ENCODE data around the gene TMEM238. TPM values are rescaled to one million over a fixed set of nuclear protein-coding genes. Genes with fewer than 3 reads are reported as not detected.
A peak's percentile ranks its signal among the peaks of the same experiment; 100 is the strongest.
"Not testable (repeated sequence)": the region's sequence is repeated elsewhere in the genome, so short reads cannot be mapped to it uniquely, and the experiment has no call there.

Gene TMEM238
- polyA plus RNA-seq, 12 donors: 0.22 to 0.55 (median 0.35) TPM; not detected in 9

DNA sequence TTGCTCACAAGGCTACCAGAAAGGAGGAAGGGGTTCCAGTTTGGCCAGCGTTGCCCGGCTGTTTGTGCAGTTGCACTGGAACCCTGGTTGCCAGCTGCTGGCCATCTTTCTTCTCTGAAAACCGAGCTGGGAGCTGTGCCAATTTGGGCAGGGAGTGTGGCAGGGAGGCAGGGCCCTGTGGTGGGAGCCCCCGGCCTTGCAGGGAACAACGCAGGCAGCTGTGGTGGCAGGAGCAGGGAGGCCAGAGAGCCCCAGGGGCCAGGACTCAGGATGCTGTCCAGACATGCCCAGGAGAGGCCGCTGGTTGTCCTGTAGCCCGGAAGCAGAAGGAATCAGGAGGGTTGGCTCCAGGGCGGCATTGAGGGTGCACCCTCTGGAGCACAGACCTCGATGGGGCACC, 39.6 kb downstream of the TMEM238 start:
- DNase-seq: no peak

GRCh38 chr19:55341595-55342531, 42.2 kb downstream of the TMEM238 start:
- DNase-seq: no peak

- peak; percentile 72 for DNase-seq
These were observed 42.9 kb downstream of the TMEM238 start for GRCh38 chr19:55341171-55341588.

DNA sequence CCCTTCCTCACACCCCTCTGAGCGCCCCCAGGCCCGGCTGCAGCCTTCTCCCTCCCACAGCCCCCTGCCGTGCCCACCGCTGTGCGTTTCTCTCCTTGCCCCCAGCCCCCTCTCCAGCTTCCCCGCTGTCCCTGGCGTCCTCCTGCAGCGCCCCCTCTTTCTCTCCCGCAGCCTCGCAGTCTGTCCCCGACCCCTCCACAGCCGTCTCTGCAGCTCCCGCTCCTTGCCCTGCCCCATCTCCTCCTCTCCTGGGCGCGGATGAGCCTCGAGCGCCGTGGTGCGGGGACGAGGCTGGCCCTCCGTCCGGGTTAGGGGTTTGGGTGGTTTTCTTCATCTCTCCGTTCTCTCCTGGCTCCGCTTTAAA, 43.3 kb downstream of the TMEM238 start:
- no peak for DNase-seq

DNA sequence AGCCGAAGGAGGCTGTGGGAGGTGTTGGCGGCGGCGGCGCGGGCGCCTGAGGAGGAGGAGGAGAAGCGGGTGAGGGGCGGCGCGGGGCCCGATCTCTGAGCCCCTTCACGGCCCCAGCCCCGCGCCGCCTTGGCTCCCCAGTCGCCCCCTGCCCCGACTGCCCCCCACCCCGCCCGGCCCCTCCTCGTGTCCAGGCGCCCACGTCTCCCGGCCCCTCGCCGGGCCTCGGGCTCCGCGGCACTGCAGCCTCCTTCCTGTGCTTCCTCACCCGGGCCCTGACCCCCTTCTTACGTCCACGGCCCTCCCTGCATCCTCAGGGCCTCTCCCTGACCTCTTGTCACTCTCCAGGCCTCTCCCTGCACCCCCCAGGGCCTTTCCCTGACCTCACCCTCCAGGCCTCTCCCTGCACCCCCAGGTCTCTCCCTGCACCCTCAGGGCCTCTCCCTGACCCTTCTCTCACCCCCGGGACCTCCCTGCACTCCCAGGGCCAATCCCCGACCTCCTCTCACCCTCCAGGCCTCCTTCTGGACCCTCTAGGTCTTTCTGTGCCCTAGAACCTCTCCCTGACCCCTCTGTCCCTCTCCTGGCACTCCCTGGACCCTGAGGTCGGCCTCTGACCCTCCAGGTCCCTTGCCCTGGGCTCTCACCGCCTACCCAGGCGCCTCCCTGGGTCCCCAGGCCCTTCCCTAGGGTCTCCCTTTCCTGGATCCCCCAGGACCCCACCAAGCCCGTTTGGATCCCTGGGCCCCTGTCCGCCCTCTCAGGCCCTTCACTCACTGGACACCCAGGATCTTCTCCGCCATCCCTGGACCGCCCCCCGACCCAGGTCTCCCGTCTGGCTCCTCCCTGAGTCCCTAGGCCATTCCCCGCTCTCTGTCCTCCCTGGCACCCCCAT, 44.0 kb downstream of the TMEM238 start:
- no peak for DNase-seq

GRCh38 chr19:55339105-55339888, 44.8 kb downstream of the TMEM238 start, which contains the start of gene KMT5C:
Gene KMT5C (plus strand): TSS chr19:55339876. CDS start chr19:55341937, 2,061 bp downstream.
- peak; percentile 100 for DNase-seq

- DNase-seq: no peak
These were observed 48.0 kb downstream of the TMEM238 start for GRCh38 chr19:55336101-55336500.

GRCh38 chr19:55333870-55334269, 50.2 kb downstream of the TMEM238 start:
- no peak for DNase-seq

- not testable (repeated sequence) for DNase-seq
These were observed 54.3 kb downstream of the TMEM238 start for GRCh38 chr19:55329791-55330190.

Other genes starting within 250 kb of the TMEM238 start
- gene TNNT1, start 235.1 kb downstream of the TMEM238 start, polyA plus RNA-seq (ENCODE audit: insufficient read length in 12 of 12): 100 to 1,000 TPM in 11 of 12 donors, not detected in 1; 436 to 957 (median 725) TPM
- gene TNNI3, start 226.6 kb downstream of the TMEM238 start, polyA plus RNA-seq (ENCODE audit: insufficient read length in 12 of 12): 1 to 10 TPM in 10 of 12 donors, not detected in 2; 1.5 to 3.8 (median 2.3) TPM
- gene DNAAF3, start 217.7 kb downstream of the TMEM238 start, polyA plus RNA-seq (ENCODE audit: insufficient read length in 12 of 12): 1 to 10 TPM in 3 of 12 donors, under 1 TPM in 7, not detected in 2; 0.45 to 1.7 (median 0.66) TPM
- gene SYT5, start 204.0 kb downstream of the TMEM238 start, polyA plus RNA-seq (ENCODE audit: insufficient read length in 12 of 12): 1 to 10 TPM in 1 of 12 donors, under 1 TPM in 4, not detected in 7; 0.08 to 4.0 (median 0.29) TPM
- gene PTPRH, start 174.8 kb downstream of the TMEM238 start, polyA plus RNA-seq (ENCODE audit: insufficient read length in 12 of 12): 1 to 10 TPM in 1 of 12 donors, under 1 TPM in 9, not detected in 2; 0.05 to 4.1 (median 0.22) TPM
- gene TMEM86B, start 155.5 kb downstream of the TMEM238 start, polyA plus RNA-seq (ENCODE audit: insufficient read length in 12 of 12): 1 to 10 TPM in 11 of 12 donors, not detected in 1; 1.3 to 8.3 (median 2.6) TPM
- 10 to 100 TPM in 11 of 12 donors, not detected in 1; 21.5 to 45.8 (median 26.3) TPM for gene PPP6R1, start 125.3 kb downstream of the TMEM238 start, polyA plus RNA-seq (ENCODE audit: insufficient read length in 12 of 12)
- 10 to 100 TPM in 11 of 12 donors, not detected in 1; 13.9 to 50.2 (median 19.1) TPM for gene HSPBP1, start 104.2 kb downstream of the TMEM238 start, polyA plus RNA-seq (ENCODE audit: insufficient read length in 12 of 12)
- gene BRSK1, start 100.3 kb downstream of the TMEM238 start, polyA plus RNA-seq (ENCODE audit: insufficient read length in 12 of 12): 10 to 100 TPM in 2 of 12 donors, 1 to 10 TPM in 9, not detected in 1; 5.9 to 24.6 (median 6.9) TPM
- gene TMEM150B, start 59.0 kb downstream of the TMEM238 start, polyA plus RNA-seq (ENCODE audit: insufficient read length in 12 of 12): 1 to 10 TPM in 2 of 12 donors, under 1 TPM in 8, not detected in 2; 0.40 to 1.1 (median 0.71) TPM
- 10 to 100 TPM in 11 of 12 donors, not detected in 1; 11.9 to 59.4 (median 19.7) TPM for gene KMT5C, start 44.4 kb downstream of the TMEM238 start, polyA plus RNA-seq (ENCODE audit: insufficient read length in 12 of 12)
- 10 to 100 TPM in 1 of 12 donors, 1 to 10 TPM in 1, under 1 TPM in 4, not detected in 6; 0.07 to 18.3 (median 0.50) TPM for gene COX6B2, start 29.6 kb downstream of the TMEM238 start, polyA plus RNA-seq (ENCODE audit: insufficient read length in 12 of 12)
- gene GARIN5B, start 21.0 kb downstream of the TMEM238 start, polyA plus RNA-seq (ENCODE audit: insufficient read length in 12 of 12): under 1 TPM in 1 of 12 donors, not detected in 11; 0.07 TPM
- gene IL11, start 13.8 kb downstream of the TMEM238 start, polyA plus RNA-seq (ENCODE audit: insufficient read length in 12 of 12): under 1 TPM in 10 of 12 donors, not detected in 2; 0.14 to 0.53 (median 0.30) TPM
- gene TMEM190, start 7.5 kb downstream of the TMEM238 start, polyA plus RNA-seq (ENCODE audit: insufficient read length in 12 of 12): under 1 TPM in 1 of 12 donors, not detected in 11; 0.58 TPM
- gene RPL28, start 1.6 kb upstream of the TMEM238 start, polyA plus RNA-seq (ENCODE audit: insufficient read length in 12 of 12): 1,000 to 10,000 TPM in 10 of 12 donors, 100 to 1,000 TPM in 1, not detected in 1; 796 to 2,808 (median 1,427) TPM
- gene UBE2S, start 23.5 kb upstream of the TMEM238 start, polyA plus RNA-seq (ENCODE audit: insufficient read length in 12 of 12): 100 to 1,000 TPM in 1 of 12 donors, 10 to 100 TPM in 10, not detected in 1; 19.2 to 108 (median 30.4) TPM
- gene SHISA7, start 59.0 kb upstream of the TMEM238 start, polyA plus RNA-seq (ENCODE audit: insufficient read length in 12 of 12): 1 to 10 TPM in 1 of 12 donors, under 1 TPM in 9, not detected in 2; 0.07 to 1.1 (median 0.17) TPM
- 10 to 100 TPM in 11 of 12 donors, not detected in 1; 24.3 to 68.0 (median 27.9) TPM for gene ISOC2, start 77.3 kb upstream of the TMEM238 start, polyA plus RNA-seq (ENCODE audit: insufficient read length in 12 of 12)
- not detected for gene C19orf85, start 80.5 kb upstream of the TMEM238 start, polyA plus RNA-seq (ENCODE audit: insufficient read length in 12 of 12)
- gene ZNF628, start 92.3 kb upstream of the TMEM238 start, polyA plus RNA-seq (ENCODE audit: insufficient read length in 12 of 12): 10 to 100 TPM in 1 of 12 donors, 1 to 10 TPM in 10, not detected in 1; 1.5 to 11.6 (median 2.4) TPM
- gene NAT14, start 100.9 kb upstream of the TMEM238 start, polyA plus RNA-seq (ENCODE audit: insufficient read length in 12 of 12): 100 to 1,000 TPM in 1 of 12 donors, 10 to 100 TPM in 11; 15.8 to 381 (median 24.4) TPM
- gene SSC5D, start 104.1 kb upstream of the TMEM238 start, polyA plus RNA-seq (ENCODE audit: insufficient read length in 12 of 12): 10 to 100 TPM in 11 of 12 donors, not detected in 1; 12.2 to 37.5 (median 19.3) TPM
- 10 to 100 TPM in 1 of 12 donors, 1 to 10 TPM in 10, not detected in 1; 1.1 to 18.7 (median 3.2) TPM for gene SBK2, start 152.8 kb upstream of the TMEM238 start, polyA plus RNA-seq (ENCODE audit: insufficient read length in 12 of 12)
- gene SBK3, start 161.3 kb upstream of the TMEM238 start, polyA plus RNA-seq (ENCODE audit: insufficient read length in 12 of 12): under 1 TPM in 3 of 12 donors, not detected in 9; 0.12 to 0.46 (median 0.18) TPM
- gene ZNF579, start 196.6 kb upstream of the TMEM238 start, polyA plus RNA-seq (ENCODE audit: insufficient read length in 12 of 12): 10 to 100 TPM in 7 of 12 donors, 1 to 10 TPM in 4, not detected in 1; 7.3 to 26.0 (median 10.5) TPM
- 10 to 100 TPM in 9 of 12 donors, 1 to 10 TPM in 2, not detected in 1; 9.2 to 16.3 (median 11.0) TPM for gene FIZ1, start 215.2 kb upstream of the TMEM238 start, polyA plus RNA-seq (ENCODE audit: insufficient read length in 12 of 12)
- gene ZNF524, start 216.0 kb upstream of the TMEM238 start, polyA plus RNA-seq (ENCODE audit: insufficient read length in 12 of 12): 10 to 100 TPM in 1 of 12 donors, 1 to 10 TPM in 9, not detected in 2; 4.2 to 11.2 (median 6.4) TPM
- gene ZNF865, start 221.4 kb upstream of the TMEM238 start, polyA plus RNA-seq (ENCODE audit: insufficient read length in 12 of 12): 10 to 100 TPM in 1 of 12 donors, 1 to 10 TPM in 10, not detected in 1; 4.5 to 11.0 (median 5.5) TPM
- 10 to 100 TPM in 2 of 12 donors, 1 to 10 TPM in 9, not detected in 1; 5.6 to 14.3 (median 6.5) TPM for gene ZNF784, start 240.3 kb upstream of the TMEM238 start, polyA plus RNA-seq (ENCODE audit: insufficient read length in 12 of 12)

Data from muscle of arm (tissue), 12 donors.